SKM-1 treated with dmso at 0.1 percent for 144 hours (cell line): ENCODE measurements around the gene CEBPA.

Source experiments
- DNase-seq: peaks from one replicate; lab custom pipeline; 2025; ENCODE audit not compliant: unreplicated experiment; lab: John Stamatoyannopoulos, UW

CEBPA gene

GRCh38 chr19:33301144-33301899, 1.0 kb downstream of the CEBPA start:
- no peak for DNase-seq

- no peak for DNase-seq
These were observed 1.5 kb downstream of the CEBPA start for GRCh38 chr19:33300894-33301143.

GRCh38 chr19:33300009-33300893, 2.1 kb downstream of the CEBPA start:
- DNase-seq = no peak

- DNase-seq = no peak
These were observed 3.2 kb downstream of the CEBPA start for GRCh38 chr19:33299051-33299688.

- no peak for DNase-seq
These were observed 4.0 kb downstream of the CEBPA start for GRCh38 chr19:33298146-33298911.

- DNase-seq = no peak
These were observed 4.8 kb downstream of the CEBPA start for GRCh38 chr19:33297401-33298145.

- no peak for DNase-seq
These were observed 5.8 kb downstream of the CEBPA start for GRCh38 chr19:33296488-33296971.

GRCh38 chr19:33295621-33296487, 6.5 kb downstream of the CEBPA start:
- no peak for DNase-seq

GRCh38 chr19:33295046-33295445, 7.3 kb downstream of the CEBPA start:
- peak; percentile 35 for DNase-seq

- no peak for DNase-seq
These were observed 8.1 kb downstream of the CEBPA start for GRCh38 chr19:33294058-33294798.

GRCh38 chr19:33293255-33294057, 8.9 kb downstream of the CEBPA start:
- DNase-seq = peak; percentile 88

GRCh38 chr19:33292595-33293254, 9.6 kb downstream of the CEBPA start:
- DNase-seq = peak; percentile 63

GRCh38 chr19:33291623-33292534, 10.5 kb downstream of the CEBPA start:
- no peak for DNase-seq

GRCh38 chr19:33290956-33291622, 11.2 kb downstream of the CEBPA start:
- no peak for DNase-seq

- no peak for DNase-seq
These were observed 12.1 kb downstream of the CEBPA start for GRCh38 chr19:33290082-33290815.
